GM12878 (cell line): Measurements from ENCODE around the gene ALPP. TPM values are rescaled to one million over a fixed set of nuclear protein-coding genes. Genes with fewer than 3 reads are reported as not detected.

Source experiments
- ATAC-seq: fragments of 200-7000 bp; cut with Tn5 transposase; 3 replicates; pipeline ENCODE4 v1.9.1; 2020; ENCODE audit warnings: mild to moderate bottlenecking, moderate library complexity
- BruUV-seq: library from RNA; stranded (reverse); fragments of 400-500 nt; replicated peaks from 2 replicates; lab custom pipeline; 2021; lab: Mats Ljungman, UMichigan
- CTCF ChIA-PET: fragments of 300-600 bp; sonication (Branson Sonifier 250); formaldehyde crosslinking; extraction: SDS; loops from one replicate; lab custom pipeline; 2021; ENCODE audit warnings: inconsistent platforms; lab: Yijun Ruan, JAX
- POLR2A ChIA-PET: fragments of 350-600 bp; formaldehyde crosslinking; extraction: SDS; loops from one replicate; lab custom pipeline; 2021; ENCODE audit warnings: inconsistent platforms; lab: Charles Lee
- RAD21 ChIA-PET: fragments of 300-600 bp; sonication (Branson Sonifier 250); formaldehyde crosslinking; loops from one replicate; lab custom pipeline; 2023; ENCODE audit warnings: antibody characterized with exemption; ENCODE audit not compliant: unreplicated experiment; lab: Charles Lee
- SMC1A ChIA-PET: fragments of 300-600 bp; sonication (Branson Sonifier 250); formaldehyde crosslinking; loops from one replicate; lab custom pipeline; 2023; ENCODE audit not compliant: unreplicated experiment, uncharacterized antibody; lab: Charles Lee
- DNase-seq: peaks from one replicate; pipeline ENCODE4 v3.0.0-alpha.2; 2011; ENCODE audit warnings: low read depth, low spot score
- FAIRE-seq: peaks from 3 replicates; lab custom pipeline; 2011; peaks lifted over from hg19 to GRCh38; lab: Jason Lieb, UNC
- H2AFZ ChIP-seq: 2 replicates; pipeline ENCODE4 v1.6.0; 2011; ENCODE audit warnings: low read depth, low read length, control low read depth; ENCODE audit not compliant: control insufficient read depth
- H3K27ac ChIP-seq: 2 replicates; pipeline ENCODE4 v1.5.1; 2011; ENCODE audit warnings: control low read depth; ENCODE audit not compliant: control insufficient read depth, insufficient read depth
- H3K27me3 ChIP-seq, 2 experiments: replicated peaks in 1 of 2; 2 replicates each; pipeline versions ENCODE4 v1.6.0 to v1.6.1; 2011; ENCODE audit warnings: low read length in 1 of 2; ENCODE audit not compliant: control insufficient read depth in 2 of 2, insufficient read depth in 2 of 2
- H3K36me3 ChIP-seq, 2 experiments: 2 replicates each; pipeline ENCODE4 v1.5.1; 2011; ENCODE audit warnings: low read length in 1 of 2; ENCODE audit not compliant: control insufficient read depth in 2 of 2, insufficient read depth in 2 of 2
- H3K4me1 ChIP-seq: 2 replicates; pipeline ENCODE4 v1.6.1; 2011; ENCODE audit warnings: mild to moderate bottlenecking, low read length, moderate library complexity, mixed read lengths; ENCODE audit not compliant: control insufficient read depth, insufficient read depth
- H3K4me2 ChIP-seq: 2 replicates; pipeline ENCODE4 v1.6.0; 2011; ENCODE audit warnings: control low read depth; ENCODE audit not compliant: control insufficient read depth, insufficient read depth
- H3K4me3 ChIP-seq: fragments of 200-600 bp; sonication (generic); 2 replicates; pipeline ENCODE4 v1.5.1; 2016
- H3K79me2 ChIP-seq: 2 replicates; pipeline ENCODE4 v1.6.0; 2011; ENCODE audit warnings: low read length; ENCODE audit not compliant: control insufficient read depth, insufficient read depth
- H3K9ac ChIP-seq: 2 replicates; pipeline ENCODE4 v1.8.0; 2011; ENCODE audit warnings: low read length, control low read depth, mixed read lengths; ENCODE audit not compliant: control insufficient read depth, insufficient read depth
- H3K9me3 ChIP-seq: replicated peaks from 3 replicates; pipeline ENCODE4 v1.5.1; 2011; ENCODE audit warnings: mild to moderate bottlenecking, low read length; ENCODE audit not compliant: control insufficient read depth, insufficient read depth
- H4K20me1 ChIP-seq: 2 replicates; pipeline ENCODE4 v1.6.0; 2011; ENCODE audit not compliant: control insufficient read depth, insufficient read depth
- BCLAF1 ChIP-seq: fragments of 450-650 bp; IDR thresholded peaks from 2 replicates; pipeline ENCODE4 v1.6.1; 2017; ENCODE audit warnings: antibody characterized with exemption, mild to moderate bottlenecking, moderate library complexity
- BMI1 ChIP-seq: fragments of 450-650 bp; IDR thresholded peaks from 2 replicates; pipeline ENCODE4 v1.6.1; 2016; ENCODE audit warnings: mild to moderate bottlenecking, moderate library complexity, borderline replicate concordance
- E2F4 ChIP-seq: IDR thresholded peaks from 2 replicates; pipeline ENCODE4 v1.6.1; 2012; ENCODE audit warnings: low read depth, low read length, improper control_type of control experiment
- EZH2 ChIP-seq: IDR thresholded peaks from 2 replicates; pipeline ENCODE4 v1.6.1; 2012; ENCODE audit warnings: low read depth, mild to moderate bottlenecking, control low read depth, inconsistent platforms, low read length, borderline replicate concordance; ENCODE audit not compliant: control insufficient read depth
- HCFC1 ChIP-seq: fragments of 150-350 bp; IDR thresholded peaks from 2 replicates; pipeline ENCODE4 v1.6.1; 2014; ENCODE audit warnings: low read length
- NR2C2 ChIP-seq: IDR thresholded peaks from 2 replicates; pipeline ENCODE4 v1.6.1; 2011; ENCODE audit warnings: borderline replicate concordance, low read depth; ENCODE audit not compliant: control insufficient read depth, insufficient read length
- PAX8 ChIP-seq: fragments of 450-650 bp; IDR thresholded peaks from 2 replicates; pipeline ENCODE4 v1.6.1; 2017; ENCODE audit warnings: mild to moderate bottlenecking, moderate library complexity
- POLR2AphosphoS5 ChIP-seq: IDR thresholded peaks from 2 replicates; pipeline ENCODE4 v1.6.1; 2011; ENCODE audit warnings: mild to moderate bottlenecking, low read length, inconsistent platforms
- RAD21 ChIP-seq: IDR thresholded peaks from 2 replicates; pipeline ENCODE4 v1.6.1; 2011; ENCODE audit warnings: mild to moderate bottlenecking, low read depth, low read length, moderate library complexity; ENCODE audit not compliant: insufficient read depth
- RCOR1 ChIP-seq: conservative IDR thresholded peaks from 2 replicates; pipeline ENCODE4 v1.6.1; 2012; ENCODE audit warnings: low read depth, low read length, improper control_type of control experiment
- REST ChIP-seq: IDR thresholded peaks from 2 replicates; pipeline ENCODE4 v1.6.1; 2012; ENCODE audit warnings: mild to moderate bottlenecking, low read depth, low read length
- SKIL ChIP-seq: fragments of 450-650 bp; IDR thresholded peaks from 2 replicates; pipeline ENCODE4 v1.6.1; 2017; ENCODE audit warnings: mild to moderate bottlenecking, low read depth, inconsistent platforms; ENCODE audit not compliant: poor library complexity, severe bottlenecking
- SMAD5 ChIP-seq: IDR thresholded peaks from 2 replicates; pipeline ENCODE4 v1.6.1; 2016; ENCODE audit warnings: antibody characterized with exemption, low read depth
- SPI1 ChIP-seq: IDR thresholded peaks from 2 replicates; pipeline ENCODE4 v1.6.1; 2011; ENCODE audit warnings: low read depth, mild to moderate bottlenecking, low read length, moderate library complexity, borderline replicate concordance; ENCODE audit not compliant: insufficient read depth
- ZNF217 ChIP-seq: fragments of 450-650 bp; IDR thresholded peaks from 2 replicates; pipeline ENCODE4 v1.6.1; 2017; ENCODE audit warnings: antibody characterized with exemption, mild to moderate bottlenecking
- WGBS: methylation state at CpG from one replicate; pipeline ENCODE4 v1.1.6; 2016; ENCODE audit warnings: low lambda C conversion rate; ENCODE audit not compliant: insufficient replicate concordance, insufficient coverage; ENCODE audit errors: missing lambda C conversion rate; 5-methylcytosine and 5-hydroxymethylcytosine counted together
- in situ Hi-C: fragments of 300-500 bp; cut with MboI; formaldehyde crosslinking; loops from 9 replicates; pipeline ENCODE4 v1.14.3; 2018; ENCODE audit warnings: mixed read lengths
- intact Hi-C: fragments of 100-400 bp; cut with micrococcal nuclease; formaldehyde crosslinking; loops from one replicate; pipeline ENCODE4 v1.14.2; 2022; ENCODE audit not compliant: unreplicated experiment
- polyA plus RNA-seq, 11 experiments: library from polyadenylated mRNA; depleted of rRNA in 4 of 11; unstranded in 6 of 11; stranded (reverse) in 5 of 11; fragments of >200 nt; fragmentation: Nextera tagmentation in 4 of 11; fragmentation: Illumina TruSeq in 1 of 11; extraction: Ambion mirVana in 4 of 11; extraction: Trizol in 1 of 11; gene quantifications; 1 replicate in 1 of 11; 2 replicates in 10 of 11; pipeline versions ENCODE4 v1.2.1 to v1.2.3, GENCODE V29; 2011 to 2016; ENCODE audit warnings: inconsistent platforms in 2 of 11, missing spikeins in 2 of 11, low read depth in 1 of 11
- total RNA-seq, 4 experiments: library from RNA; depleted of rRNA in 3 of 4; stranded (reverse); fragments of >200 nt in 3 of 4; fragmentation: Illumina TruSeq in 1 of 4; extraction: Trizol in 1 of 4; gene quantifications; 2 replicates each; pipeline versions ENCODE4 v1.2.1 to v1.2.3, GENCODE V29; 2013 to 2021

Gene ALPP
- total and polyA plus RNA-seq, 10 of the 15 experiments (the other 5 are each of a cell fraction or from before 2014, with no cell fraction given), result 0.21 TPM; not detected in 9

GRCh38 chr2:232336241-232336736, 42.3 kb upstream of the ALPP start:
- Histone ChIP-seq H3K27me3 (no peaks in the 10 kb centered on the region), H3K27ac (no peak overlapping the region), H3K36me3 (peaks cover 0 to 5% of the 10 kb centered on the region in 2 experiments; a peak in 2 of 4 replicates), H3K9ac (no peak overlapping the region), H2AFZ (no peak overlapping the region), H3K4me2 (no peak overlapping the region), H4K20me1 (no peaks in the 10 kb centered on the region), H3K79me2 (no peaks in the 10 kb centered on the region), H3K9me3 (no peaks in the 10 kb centered on the region), H3K4me1 (no peaks in the 10 kb centered on the region), H3K4me3 (no peak overlapping the region)
- SMC1A ChIA-PET, result no interaction called here
- RAD21 ChIA-PET, result no interaction called here
- FAIRE-seq (no peak), DNase-seq (no peak), ATAC-seq (no peak)
- WGBS, result 96% methylated on average over 14 of the region's 15 CpGs
- POLR2A ChIA-PET, result no interaction called here
- no TSS peak for BruUV-seq
- CTCF ChIA-PET, result interaction anchor here (0.7 to 1.2 kb wide), 2 partner anchors 8 to 56 kb away, joined by 3 read pairs; no protein-coding TSS in a partner anchor
- in situ Hi-C loops (no loop called here), intact Hi-C loops (no loop called here)
- TF ChIP-seq PAX8 (no peak), RAD21 (no peak), ZNF217 (no peak), HCFC1 (no peak), SPI1 (no peak), BCLAF1 (no peak), BMI1 (no peak), E2F4 (no peak), SMAD5 (no peak), SKIL (no peak), RCOR1 (no peak), EZH2 (no peak), POLR2AphosphoS5 (no peak), REST (no peak), NR2C2 (no peak)
